Muscle of leg (tissue), 11 donors: ENCODE data around the gene TPSG1. TPM values are rescaled to one million over a fixed set of nuclear protein-coding genes. Genes with fewer than 3 reads are reported as not detected.

Experiments
- DNase-seq: peaks from one replicate; pipeline ENCODE4 v3.0.0; 2013
- H3K27ac ChIP-seq: one replicate; pipeline ENCODE4 v1.5.1; 2013; ENCODE audit warnings: mild to moderate bottlenecking, low read length, control low read depth
- H3K27me3 ChIP-seq: one replicate; pipeline ENCODE4 v1.6.1; 2013; ENCODE audit warnings: low read length; ENCODE audit not compliant: control insufficient read depth, insufficient read depth
- H3K36me3 ChIP-seq: one replicate; pipeline ENCODE4 v1.6.1; 2013; ENCODE audit warnings: low read length; ENCODE audit not compliant: control insufficient read depth, insufficient read depth
- H3K4me1 ChIP-seq: one replicate; pipeline ENCODE4 v1.6.1; 2013; ENCODE audit warnings: low read length; ENCODE audit not compliant: control insufficient read depth, insufficient read depth
- H3K4me3 ChIP-seq: one replicate; pipeline ENCODE4 v1.5.1; 2013; ENCODE audit warnings: low read length, control low read depth
- H3K9me3 ChIP-seq: replicated peaks from 2 replicates; pipeline ENCODE4 v1.6.1; 2013; ENCODE audit warnings: low read depth, low read length; ENCODE audit not compliant: control insufficient read depth
- WGBS: methylation state at CpG from one replicate; pipeline ENCODE4 v1.1.5; 2013; ENCODE audit warnings: missing lambda C conversion rate; ENCODE audit not compliant: insufficient coverage; 5-methylcytosine and 5-hydroxymethylcytosine counted together
- polyA plus RNA-seq, 8 donors: library from polyadenylated mRNA; unstranded; fragments of 120-200 nt; gene quantifications; one replicate each; pipeline versions ENCODE4 v1.2.1 to v1.2.3, GENCODE V29; 2013; ENCODE audit warnings: inconsistent platforms in 1 of 8, low replicate concordance in 1 of 8; ENCODE audit not compliant: insufficient read length in 8 of 8, insufficient read depth in 1 of 8
- total RNA-seq: library from RNA; stranded (reverse); fragments of 120-200 nt; gene quantifications from one replicate; pipeline ENCODE4 v1.2.4, GENCODE V29; 2013

The TPSG1 gene
- total and polyA plus RNA-seq, 9 donors: 0.98 to 3.7 (median 1.7) TPM; not detected in 1

GRCh38 chr16:1216296-1216619 is 8.8 kb downstream of the TPSG1 start:
- Histone ChIP-seq H3K36me3 (peaks cover 30% of the 10 kb centered on the region), H3K27ac (no peak overlapping the region), H3K9me3 (no peaks in the 10 kb centered on the region), H3K4me1 (peaks cover 6% of the 10 kb centered on the region), H3K4me3 (no peak overlapping the region), H3K27me3 (no peaks in the 10 kb centered on the region)
- 86% methylated on average over 12 of the region's 12 CpGs for WGBS
- no peak for DNase-seq

- H3K9me3 ChIP-seq: no peaks in the 10 kb centered on the region
- no peak for DNase-seq
- H3K4me3 ChIP-seq: no peak overlapping the region
- no peak overlapping the region for H3K27ac ChIP-seq
- WGBS: 71% methylated on average over 25 of the region's 32 CpGs
- H3K4me1 ChIP-seq: peaks cover 1% of the 10 kb centered on the region
- H3K36me3 ChIP-seq: peaks cover 30% of the 10 kb centered on the region
- no peaks in the 10 kb centered on the region for H3K27me3 ChIP-seq
These were observed 9.3 kb downstream of the TPSG1 start for GRCh38 chr16:1215574-1216295.

GRCh38 chr16:1214719-1215118 is 10.3 kb downstream of the TPSG1 start:
- peaks cover 28% of the 10 kb centered on the region for H3K36me3 ChIP-seq
- DNase-seq: no peak
- 87% methylated on average over 13 of the region's 16 CpGs for WGBS

GRCh38 chr16:1213796-1214372 is 11.2 kb downstream of the TPSG1 start:
- Histone ChIP-seq H3K27ac (no peak overlapping the region), H3K4me3 (no peak overlapping the region), H3K4me1 (no peaks in the 10 kb centered on the region), H3K27me3 (no peaks in the 10 kb centered on the region), H3K9me3 (no peaks in the 10 kb centered on the region), H3K36me3 (peaks cover 27% of the 10 kb centered on the region)
- 92% methylated on average over 5 of the region's 25 CpGs for WGBS
- DNase-seq: no peak

More at GRCh38 chr16:1214719-1215118, 10.3 kb downstream of the TPSG1 start:
- Histone ChIP-seq H3K4me3 (no peak overlapping the region), H3K4me1 (no peaks in the 10 kb centered on the region), H3K9me3 (no peaks in the 10 kb centered on the region), H3K27ac (no peak overlapping the region), H3K27me3 (no peaks in the 10 kb centered on the region)

GRCh38 chr16:1213231-1213630 is 11.8 kb downstream of the TPSG1 start:
- H3K4me3 ChIP-seq: no peak overlapping the region
- no peak for DNase-seq
- H3K27ac ChIP-seq: no peak overlapping the region
- WGBS: 57% methylated on average over 4 of the region's 8 CpGs
- H3K4me1 ChIP-seq: no peaks in the 10 kb centered on the region
- peaks cover 27% of the 10 kb centered on the region for H3K36me3 ChIP-seq
- no peaks in the 10 kb centered on the region for H3K27me3 ChIP-seq
- H3K9me3 ChIP-seq: no peaks in the 10 kb centered on the region

GRCh38 chr16:1212616-1213194 is 12.4 kb downstream of the TPSG1 start:
- Histone ChIP-seq H3K27me3 (no peaks in the 10 kb centered on the region), H3K36me3 (peaks cover 25% of the 10 kb centered on the region), H3K27ac (no peak overlapping the region), H3K4me1 (no peaks in the 10 kb centered on the region), H3K4me3 (no peak overlapping the region), H3K9me3 (no peaks in the 10 kb centered on the region)
- DNase-seq: no peak
- WGBS: 90% methylated on average over 40 of the region's 40 CpGs

- Histone ChIP-seq H3K27ac (no peak overlapping the region), H3K4me1 (no peaks in the 10 kb centered on the region), H3K27me3 (no peaks in the 10 kb centered on the region), H3K9me3 (no peaks in the 10 kb centered on the region), H3K4me3 (no peak overlapping the region), H3K36me3 (peaks cover 21% of the 10 kb centered on the region)
- no peak for DNase-seq
- 93% methylated on average over 62 of the region's 65 CpGs for WGBS
These were observed 13.4 kb downstream of the TPSG1 start for GRCh38 chr16:1211451-1212268.

- Histone ChIP-seq H3K9me3 (no peaks in the 10 kb centered on the region), H3K27me3 (no peaks in the 10 kb centered on the region), H3K4me3 (no peak overlapping the region), H3K36me3 (peaks cover 24% of the 10 kb centered on the region), H3K4me1 (no peaks in the 10 kb centered on the region), H3K27ac (no peak overlapping the region)
- 86% methylated on average over 16 of the region's 23 CpGs for WGBS
- DNase-seq: no peak
These were observed 14.6 kb downstream of the TPSG1 start for GRCh38 chr16:1210461-1210860.

GRCh38 chr16:1209081-1209480 is 16.0 kb downstream of the TPSG1 start:
- Histone ChIP-seq H3K36me3 (peaks cover 18% of the 10 kb centered on the region), H3K4me3 (no peak overlapping the region), H3K27me3 (no peaks in the 10 kb centered on the region), H3K9me3 (no peaks in the 10 kb centered on the region), H3K4me1 (no peaks in the 10 kb centered on the region), H3K27ac (no peak overlapping the region)
- 90% methylated on average over 42 of the region's 43 CpGs for WGBS
- DNase-seq: no peak

- H3K4me1 ChIP-seq: no peaks in the 10 kb centered on the region
- H3K9me3 ChIP-seq: no peaks in the 10 kb centered on the region
- H3K4me3 ChIP-seq: no peak overlapping the region
- DNase-seq: no peak
- peaks cover 16% of the 10 kb centered on the region for H3K36me3 ChIP-seq
- 84% methylated on average over 19 of the region's 22 CpGs for whole genome bisulfite sequencing
- no peak overlapping the region for H3K27ac ChIP-seq
- H3K27me3 ChIP-seq: no peaks in the 10 kb centered on the region
These were observed 16.7 kb downstream of the TPSG1 start for GRCh38 chr16:1208239-1208830.
